ENCODE measurements around the gene EXOC3L1.

The EXOC3L1 gene

GRCh38 chr16:67150047-67150832 is 39.7 kb downstream of the EXOC3L1 start (continued):
- TF ChIP-seq ZNF292 (tag by site-specific recombination; IDR thresholded peaks at IDR 0.05; ENCODE audit: borderline replicate concordance, low read depth) (no peak), GLI4 (tag by site-specific recombination; IDR thresholded peaks at IDR 0.05) (no peak), ZNF654 (tag by site-specific recombination; IDR thresholded peaks at IDR 0.05; ENCODE audit: low read depth) (no peak), ZNF558 (tag by site-specific recombination; IDR thresholded peaks at IDR 0.05) (no peak), ZNF404 (tag by site-specific recombination; IDR thresholded peaks at IDR 0.05) (no peak), ZNF776 (tag by site-specific recombination; IDR thresholded peaks at IDR 0.05; ENCODE audit: borderline replicate concordance) (no peak), ZNF214 (tag by site-specific recombination; IDR thresholded peaks at IDR 0.05; ENCODE audit: borderline replicate concordance) (no peak), ZNF518A (tag by site-specific recombination; conservative IDR thresholded peaks at IDR 0.05; ENCODE audit: low read depth) (no peak), ZNF639 (tag by site-specific recombination; IDR thresholded peaks at IDR 0.05) (no peak), ZNF621 (tag by site-specific recombination; IDR thresholded peaks at IDR 0.05) (no peak), ZNF510 (tag by site-specific recombination; IDR thresholded peaks at IDR 0.05; ENCODE audit: insufficient replicate concordance) (no peak), ATF2 (tag by site-specific recombination; IDR thresholded peaks at IDR 0.05; ENCODE audit: low read depth) (no peak), KLF8 (tag by site-specific recombination; IDR thresholded peaks at IDR 0.05) (peak; percentile 42; the same call in 1 of the 2 replicates), ZNF560 (tag by site-specific recombination; IDR thresholded peaks at IDR 0.05; ENCODE audit: borderline replicate concordance) (no peak), ZNF398 (tag by site-specific recombination; IDR thresholded peaks at IDR 0.05) (0 out of 2 replicates have a peak, but pooled peaks have one; percentile 34), ZNF335 (tag by site-specific recombination; conservative IDR thresholded peaks at IDR 0.05) (no peak), ZNF768 (tag by site-specific recombination; IDR thresholded peaks at IDR 0.05) (no peak), ZNF76 (tag by site-specific recombination; IDR thresholded peaks at IDR 0.05; ENCODE audit: borderline replicate concordance, low read depth) (no peak), ZIC2 (tag by site-specific recombination; IDR thresholded peaks at IDR 0.05) (no peak), GLIS1 (tag by site-specific recombination; IDR thresholded peaks at IDR 0.05) (peak; percentile 45; the same call in 1 of the 2 replicates), ZXDB (tag by site-specific recombination; IDR thresholded peaks at IDR 0.05) (no peak), HOXA7 (CRISPR knock-in tag; IDR thresholded peaks at IDR 0.05; ENCODE audit: borderline replicate concordance) (no peak), ZNF571 (tag by site-specific recombination; IDR thresholded peaks at IDR 0.05) (no peak), OVOL3 (tag by site-specific recombination; IDR thresholded peaks at IDR 0.05) (no peak), KLF1 (tag by site-specific recombination; IDR thresholded peaks at IDR 0.05) (peak; percentile 40), HOXC10 (CRISPR knock-in tag; IDR thresholded peaks at IDR 0.05) (no peak)

Data from HEK293 (cell line).